Measurements from ENCODE around the gene MS4A7. TPM values are rescaled to one million over a fixed set of nuclear protein-coding genes. Genes with fewer than 3 reads are reported as not detected.

Gene MS4A7
- total and polyA plus RNA-seq, 2 of the 4 experiments (the other 2 are of a cell fraction): not detected

DNA sequence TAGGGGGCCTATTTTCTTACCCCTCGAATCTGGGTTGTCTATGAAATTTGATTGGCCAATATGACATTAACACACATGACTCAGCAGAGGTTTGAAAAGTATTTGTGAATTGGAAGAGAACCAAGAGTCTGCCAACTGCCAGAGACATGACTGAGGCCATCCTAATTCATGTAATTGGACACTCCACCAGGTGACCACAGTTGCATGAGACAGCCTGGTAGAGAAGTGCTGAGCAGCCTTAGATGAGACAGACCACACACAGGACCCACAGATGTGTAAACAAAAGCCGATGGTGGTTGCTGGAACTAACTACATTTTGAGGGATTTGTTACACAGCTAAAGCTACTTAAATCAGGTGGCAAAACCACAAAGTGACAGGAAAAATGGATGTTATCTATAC is 50.2 kb downstream of the MS4A7 start:
- Histone ChIP-seq H2AK9ac (replicated peaks; ENCODE audit: low read depth, low read length, poor library complexity) (no peak overlapping the region), H3K18ac (ENCODE audit: low read depth, low read length) (no peak overlapping the region), H2BK15ac (ENCODE audit: low read depth, low read length) (no peak overlapping the region), H3K27ac (ENCODE audit: insufficient read depth, low read length) (no peak overlapping the region), H2BK120ac (ENCODE audit: low read depth, low read length) (no peak overlapping the region), H3K27me3 (ENCODE audit: control insufficient read depth, insufficient read depth, low read length) (no peaks in the 10 kb centered on the region), H4K20me1 (ENCODE audit: insufficient read depth, low read length) (no peaks in the 10 kb centered on the region), H2AFZ (replicated peaks; ENCODE audit: low read length, poor library complexity) (no peak overlapping the region), H3K4me1 (ENCODE audit: control insufficient read depth, insufficient read depth, low read length) (no peaks in the 10 kb centered on the region), H3K14ac (replicated peaks; ENCODE audit: low read depth, low read length) (no peak overlapping the region), H4K5ac (ENCODE audit: low read depth, low read length) (no peak overlapping the region), H2BK5ac (ENCODE audit: low read depth, low read length, poor library complexity, severe bottlenecking) (no peak overlapping the region), H3K56ac (ENCODE audit: extremely low read depth, insufficient read depth, low read length) (no peak overlapping the region), H3K4me2 (ENCODE audit: low read depth, low read length) (no peak overlapping the region), H3K79me1 (ENCODE audit: low read depth in 1 of 2, low read length in 2 of 2) (no peaks in the 10 kb centered on the region), H4K91ac (ENCODE audit: insufficient read depth, low read depth, low read length) (no peak overlapping the region), H2BK20ac (ENCODE audit: low read depth, low read length) (no peak overlapping the region), H3K9ac (ENCODE audit: low read depth, low read length) (no peak overlapping the region), H3K36me3 (ENCODE audit: control insufficient read depth, insufficient read depth, low read length) (no peaks in the 10 kb centered on the region), H3K23ac (ENCODE audit: low read depth, low read length) (no peak overlapping the region), H3K9me1 (ENCODE audit: insufficient read depth, low read length) (no peaks in the 10 kb centered on the region), H3K9me3 (ENCODE audit: control insufficient read depth, insufficient read depth, low read length) (peaks cover 6% of the 10 kb centered on the region), H2AK5ac (ENCODE audit: low read depth, low read length) (no peak overlapping the region), H4K8ac (ENCODE audit: low read depth in 2 of 2, low read length in 2 of 2) (no peak overlapping the region), H3K4ac (ENCODE audit: low read depth, low read length) (no peak overlapping the region), H3K4me3 (ENCODE audit: insufficient read depth, low read depth, low read length) (no peak overlapping the region)
- intact Hi-C loops (cut with micrococcal nuclease): no loop called here
- no TSS peak for BruUV-seq (replicated peaks)
- no CpG with 5 or more reads among the region's 2 CpGs for WGBS, 2 experiments (ENCODE audit: extremely low coverage in 2 of 2, insufficient read length in 1 of 2)
- TF ChIP-seq CEBPB (IDR thresholded peaks at IDR 0.05; ENCODE audit: low read depth, low read length) (no peak), POLR2A (IDR thresholded peaks at IDR 0.05; ENCODE audit: low read depth, low read length) (no peak), MAFK (IDR thresholded peaks at IDR 0.05; ENCODE audit: low read depth, low read length) (no peak), MXI1 (IDR thresholded peaks at IDR 0.05; ENCODE audit: borderline replicate concordance, low read depth, low read length) (no peak), RFX5 (IDR thresholded peaks at IDR 0.05; ENCODE audit: low read depth, low read length) (no peak), MAZ (IDR thresholded peaks at IDR 0.05; ENCODE audit: borderline replicate concordance, low read depth, low read length) (no peak), BHLHE40 (IDR thresholded peaks at IDR 0.05; ENCODE audit: low read depth, low read length) (no peak), SMC3 (IDR thresholded peaks at IDR 0.05; ENCODE audit: low read depth, low read length) (no peak), FOS (IDR thresholded peaks at IDR 0.05; ENCODE audit: low read depth, low read length) (no peak), CHD1 (IDR thresholded peaks at IDR 0.05; ENCODE audit: low read depth, low read length) (no peak), NFE2L2 (IDR thresholded peaks at IDR 0.05; ENCODE audit: low read depth, low read length) (no peak)
- TF ChIP-seq, protein P1, sequence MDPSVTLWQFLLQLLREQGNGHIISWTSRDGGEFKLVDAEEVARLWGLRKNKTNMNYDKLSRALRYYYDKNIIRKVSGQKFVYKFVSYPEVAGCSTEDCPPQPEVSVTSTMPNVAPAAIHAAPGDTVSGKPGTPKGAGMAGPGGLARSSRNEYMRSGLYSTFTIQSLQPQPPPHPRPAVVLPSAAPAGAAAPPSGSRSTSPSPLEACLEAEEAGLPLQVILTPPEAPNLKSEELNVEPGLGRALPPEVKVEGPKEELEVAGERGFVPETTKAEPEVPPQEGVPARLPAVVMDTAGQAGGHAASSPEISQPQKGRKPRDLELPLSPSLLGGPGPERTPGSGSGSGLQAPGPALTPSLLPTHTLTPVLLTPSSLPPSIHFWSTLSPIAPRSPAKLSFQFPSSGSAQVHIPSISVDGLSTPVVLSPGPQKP (IDR thresholded peaks at IDR 0.05; ENCODE audit: borderline replicate concordance, low read depth, low read length): no peak
- TF ChIP-seq, protein P2, sequence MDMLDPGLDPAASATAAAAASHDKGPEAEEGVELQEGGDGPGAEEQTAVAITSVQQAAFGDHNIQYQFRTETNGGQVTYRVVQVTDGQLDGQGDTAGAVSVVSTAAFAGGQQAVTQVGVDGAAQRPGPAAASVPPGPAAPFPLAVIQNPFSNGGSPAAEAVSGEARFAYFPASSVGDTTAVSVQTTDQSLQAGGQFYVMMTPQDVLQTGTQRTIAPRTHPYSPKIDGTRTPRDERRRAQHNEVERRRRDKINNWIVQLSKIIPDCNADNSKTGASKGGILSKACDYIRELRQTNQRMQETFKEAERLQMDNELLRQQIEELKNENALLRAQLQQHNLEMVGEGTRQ (IDR thresholded peaks at IDR 0.05; ENCODE audit: low read depth, low read length): no peak
- TF ChIP-seq, protein P3, sequence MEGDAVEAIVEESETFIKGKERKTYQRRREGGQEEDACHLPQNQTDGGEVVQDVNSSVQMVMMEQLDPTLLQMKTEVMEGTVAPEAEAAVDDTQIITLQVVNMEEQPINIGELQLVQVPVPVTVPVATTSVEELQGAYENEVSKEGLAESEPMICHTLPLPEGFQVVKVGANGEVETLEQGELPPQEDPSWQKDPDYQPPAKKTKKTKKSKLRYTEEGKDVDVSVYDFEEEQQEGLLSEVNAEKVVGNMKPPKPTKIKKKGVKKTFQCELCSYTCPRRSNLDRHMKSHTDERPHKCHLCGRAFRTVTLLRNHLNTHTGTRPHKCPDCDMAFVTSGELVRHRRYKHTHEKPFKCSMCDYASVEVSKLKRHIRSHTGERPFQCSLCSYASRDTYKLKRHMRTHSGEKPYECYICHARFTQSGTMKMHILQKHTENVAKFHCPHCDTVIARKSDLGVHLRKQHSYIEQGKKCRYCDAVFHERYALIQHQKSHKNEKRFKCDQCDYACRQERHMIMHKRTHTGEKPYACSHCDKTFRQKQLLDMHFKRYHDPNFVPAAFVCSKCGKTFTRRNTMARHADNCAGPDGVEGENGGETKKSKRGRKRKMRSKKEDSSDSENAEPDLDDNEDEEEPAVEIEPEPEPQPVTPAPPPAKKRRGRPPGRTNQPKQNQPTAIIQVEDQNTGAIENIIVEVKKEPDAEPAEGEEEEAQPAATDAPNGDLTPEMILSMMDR (conservative IDR thresholded peaks at IDR 0.05; ENCODE audit: low read depth, low read length): no peak
- ATAC-seq (ENCODE audit: low read depth) (no peak), DNase-seq (no peak)
- CTCF ChIA-PET: no interaction called here
- in situ Hi-C loops (cut with MboI; ENCODE audit: low sequenced_read_pairs): no loop called here
- POLR2A ChIA-PET (ENCODE audit: unreplicated experiment): no interaction called here
- dilution Hi-C loops (cut with HindIII; ENCODE audit: low sequenced_read_pairs, unreplicated experiment): no loop called here
